Fibroblast of lung (primary cell): ENCODE measurements around the gene FCHSD1. TPM values are rescaled to one million over a fixed set of nuclear protein-coding genes. Genes with fewer than 3 reads are reported as not detected.

ENCODE experiments used
- DNase-seq, 2 donors: peaks; one replicate each; pipeline versions ENCODE4 v3.0.0 to v3.0.0-alpha.2; 2010; ENCODE audit warnings: low read depth in 2 of 2
- H2AFZ ChIP-seq: 2 replicates; pipeline ENCODE4 v1.5.1; 2012; ENCODE audit warnings: low read length, control low read depth, inconsistent platforms
- H3K27ac ChIP-seq: 2 replicates; pipeline ENCODE4 v1.5.1; 2011; ENCODE audit warnings: low read length, control low read depth; ENCODE audit not compliant: insufficient read depth
- H3K27me3 ChIP-seq: 2 replicates; pipeline ENCODE4 v1.5.1; 2011; ENCODE audit warnings: mild to moderate bottlenecking, low read length; ENCODE audit not compliant: control insufficient read depth, insufficient read depth
- H3K36me3 ChIP-seq: 2 replicates; pipeline ENCODE4 v1.5.1; 2011; ENCODE audit warnings: low read length; ENCODE audit not compliant: control insufficient read depth, insufficient read depth
- H3K4me1 ChIP-seq: 2 replicates; pipeline ENCODE4 v1.5.1; 2011; ENCODE audit warnings: low read length; ENCODE audit not compliant: control insufficient read depth, insufficient read depth; ENCODE audit errors: extremely low read depth
- H3K4me2 ChIP-seq: 2 replicates; pipeline ENCODE4 v1.5.1; 2011; ENCODE audit warnings: low read length, control low read depth; ENCODE audit not compliant: insufficient read depth; ENCODE audit errors: extremely low read depth
- H3K4me3 ChIP-seq, 4 experiments: fragments of 200-600 bp in 1 of 4; sonication (generic) in 1 of 4; replicated peaks in 1 of 4; 2 replicates each; pipeline ENCODE4 v1.5.1; 2011 to 2016; ENCODE audit warnings: low read length in 4 of 4, low read depth in 3 of 4, mild to moderate bottlenecking in 3 of 4, control low read depth in 2 of 4, inconsistent platforms in 1 of 4, mixed read lengths in 1 of 4; ENCODE audit not compliant: insufficient read depth in 1 of 4; ENCODE audit errors: control extremely low read depth in 1 of 4
- H3K79me2 ChIP-seq: 2 replicates; pipeline ENCODE4 v1.5.1; 2012; ENCODE audit warnings: mild to moderate bottlenecking, low read length, inconsistent platforms; ENCODE audit not compliant: control insufficient read depth, insufficient read depth
- H3K9ac ChIP-seq: 2 replicates; pipeline ENCODE4 v1.5.1; 2011; ENCODE audit warnings: mild to moderate bottlenecking, low read length, control low read depth; ENCODE audit not compliant: insufficient read depth
- H3K9me3 ChIP-seq: 2 replicates; pipeline ENCODE4 v1.5.1; 2012; ENCODE audit warnings: low read depth, low read length; ENCODE audit not compliant: control insufficient read depth, insufficient read depth
- H4K20me1 ChIP-seq: 2 replicates; pipeline ENCODE4 v1.5.1; 2011; ENCODE audit warnings: low read length; ENCODE audit not compliant: control insufficient read depth, insufficient read depth; ENCODE audit errors: extremely low read depth
- EZH2 ChIP-seq: IDR thresholded peaks from 2 replicates; pipeline ENCODE4 v1.5.1; 2012; ENCODE audit warnings: low read length, control low read depth, mild to moderate bottlenecking; ENCODE audit errors: missing control alignments
- polyA plus RNA-seq, 2 donors: library from polyadenylated mRNA; depleted of rRNA in 1 of 2; stranded (reverse) in 1 of 2; unstranded in 1 of 2; fragments of >200 nt; gene quantifications; 2 replicates each; pipeline ENCODE4 v1.2.1, GENCODE V29; 2011 to 2012; ENCODE audit warnings: missing spikeins in 1 of 2
- total RNA-seq: library from RNA; depleted of rRNA; stranded (reverse); fragments of >200 nt; gene quantifications from 2 replicates; pipeline ENCODE4 v1.2.1, GENCODE V29; 2014
- TF ChIP-seq, protein P1 (sequence below), 2 donors: IDR thresholded peaks in 1 of 2; conservative IDR thresholded peaks in 1 of 2; 1 replicate in 1 of 2; 2 replicates in 1 of 2; pipeline ENCODE4 v1.5.1; 2011 to 2012; ENCODE audit warnings: low read length in 2 of 2, control low read depth in 1 of 2, inconsistent platforms in 1 of 2, low read depth in 1 of 2, mild to moderate bottlenecking in 1 of 2

Gene FCHSD1
- total and polyA plus RNA-seq, 2 donors (not counting 1 experiment from before 2014, with no cell fraction given), result 19.1 to 25.6 TPM

- TF ChIP-seq EZH2, result no peak
- TF ChIP-seq, protein P1, sequence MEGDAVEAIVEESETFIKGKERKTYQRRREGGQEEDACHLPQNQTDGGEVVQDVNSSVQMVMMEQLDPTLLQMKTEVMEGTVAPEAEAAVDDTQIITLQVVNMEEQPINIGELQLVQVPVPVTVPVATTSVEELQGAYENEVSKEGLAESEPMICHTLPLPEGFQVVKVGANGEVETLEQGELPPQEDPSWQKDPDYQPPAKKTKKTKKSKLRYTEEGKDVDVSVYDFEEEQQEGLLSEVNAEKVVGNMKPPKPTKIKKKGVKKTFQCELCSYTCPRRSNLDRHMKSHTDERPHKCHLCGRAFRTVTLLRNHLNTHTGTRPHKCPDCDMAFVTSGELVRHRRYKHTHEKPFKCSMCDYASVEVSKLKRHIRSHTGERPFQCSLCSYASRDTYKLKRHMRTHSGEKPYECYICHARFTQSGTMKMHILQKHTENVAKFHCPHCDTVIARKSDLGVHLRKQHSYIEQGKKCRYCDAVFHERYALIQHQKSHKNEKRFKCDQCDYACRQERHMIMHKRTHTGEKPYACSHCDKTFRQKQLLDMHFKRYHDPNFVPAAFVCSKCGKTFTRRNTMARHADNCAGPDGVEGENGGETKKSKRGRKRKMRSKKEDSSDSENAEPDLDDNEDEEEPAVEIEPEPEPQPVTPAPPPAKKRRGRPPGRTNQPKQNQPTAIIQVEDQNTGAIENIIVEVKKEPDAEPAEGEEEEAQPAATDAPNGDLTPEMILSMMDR (conservative IDR thresholded peaks at IDR 0.05 in 1 of 2, IDR thresholded peaks at IDR 0.05 in 1 of 2; ENCODE audit: low read depth in 1 of 2, low read length in 2 of 2), result no peak
- peak overlapping the region; percentile 88 for H3K9ac ChIP-seq
- peak overlapping the region; percentile 47 for H2AFZ ChIP-seq
- H3K27me3 ChIP-seq, result no peaks in the 10 kb centered on the region
- H3K36me3 ChIP-seq, result peaks cover 3% of the 10 kb centered on the region
- DNase-seq, result no peak
- H3K4me2 ChIP-seq, result peak overlapping the region; percentile 71
- no peaks in the 10 kb centered on the region for H3K9me3 ChIP-seq
- peaks cover 50% of the 10 kb centered on the region for H3K79me2 ChIP-seq
- H3K27ac ChIP-seq, result peak overlapping the region; percentile 81
- H3K4me1 ChIP-seq, result no peaks in the 10 kb centered on the region
- H4K20me1 ChIP-seq, result no peaks in the 10 kb centered on the region
- H3K4me3 ChIP-seq, result peak overlapping the region; percentile 79 to 82 (median 80)
These were observed 33.6 kb downstream of the FCHSD1 start for GRCh38 chr5:141617682-141618029.

- Histone ChIP-seq H3K4me1 (no peaks in the 10 kb centered on the region), H3K79me2 (peaks cover 56% of the 10 kb centered on the region), H3K4me2 (peak overlapping the region; percentile 71), H3K9ac (no peak overlapping the region), H3K36me3 (peaks cover 3% of the 10 kb centered on the region), H3K27me3 (no peaks in the 10 kb centered on the region), H3K4me3 (peak overlapping the region; percentile 79 to 82 (median 80)), H2AFZ (no peak overlapping the region), H4K20me1 (no peaks in the 10 kb centered on the region), H3K9me3 (no peaks in the 10 kb centered on the region), H3K27ac (no peak overlapping the region)
- DNase-seq, result no peak
- TF ChIP-seq, protein P1 (conservative IDR thresholded peaks at IDR 0.05 in 1 of 2, IDR thresholded peaks at IDR 0.05 in 1 of 2; ENCODE audit: low read depth in 1 of 2, low read length in 2 of 2), result no peak
These were observed 34.1 kb downstream of the FCHSD1 start for GRCh38 chr5:141617128-141617527.

DNA sequence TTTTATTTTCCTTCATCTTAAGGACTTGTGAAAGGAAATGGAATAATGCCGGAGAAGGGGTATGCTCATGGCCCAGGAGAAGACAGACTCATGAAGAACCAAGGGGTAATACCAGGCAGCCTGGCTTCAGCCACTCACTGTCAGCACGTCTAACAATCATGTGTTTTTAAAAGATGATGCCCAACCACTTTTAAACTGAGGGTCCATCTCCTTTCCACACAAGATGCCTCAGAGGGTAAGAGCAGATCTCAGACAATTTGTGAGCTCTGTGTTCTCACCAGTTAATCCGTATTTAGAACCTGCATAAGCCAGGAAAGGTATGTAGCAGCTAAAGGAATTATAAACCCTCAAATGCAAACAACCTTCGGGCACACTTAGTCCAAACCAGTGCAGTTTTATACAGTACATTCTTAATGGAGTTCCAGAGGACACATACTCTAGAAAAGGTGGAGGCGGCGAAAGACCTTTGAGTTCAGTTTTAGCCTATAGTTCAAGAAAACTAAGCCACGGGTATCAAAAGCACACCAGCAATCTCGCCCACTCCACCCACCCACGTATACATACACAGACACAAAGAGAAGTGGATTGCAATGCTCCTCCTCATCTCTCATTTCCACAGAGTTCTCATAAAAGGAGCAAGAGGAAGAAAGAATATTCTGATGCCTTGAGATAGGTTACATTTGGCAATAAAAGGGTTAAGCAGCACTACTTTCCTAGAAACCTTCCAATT is 35.1 kb downstream of the FCHSD1 start:
- no peaks in the 10 kb centered on the region for H3K9me3 ChIP-seq
- H3K9ac ChIP-seq, result no peak overlapping the region
- H3K4me1 ChIP-seq, result no peaks in the 10 kb centered on the region
- peaks cover 62% of the 10 kb centered on the region for H3K79me2 ChIP-seq
- no peaks in the 10 kb centered on the region for H3K27me3 ChIP-seq
- H3K27ac ChIP-seq, result no peak overlapping the region
- no peak overlapping the region for H2AFZ ChIP-seq
- no peak overlapping the region for H3K4me3 ChIP-seq
- TF ChIP-seq, protein P1 (conservative IDR thresholded peaks at IDR 0.05 in 1 of 2, IDR thresholded peaks at IDR 0.05 in 1 of 2; ENCODE audit: low read depth in 1 of 2, low read length in 2 of 2), result no peak
- no peak for TF ChIP-seq EZH2
- H4K20me1 ChIP-seq, result no peaks in the 10 kb centered on the region
- DNase-seq, result no peak
- H3K36me3 ChIP-seq, result peaks cover 3% of the 10 kb centered on the region
- peak overlapping the region; percentile 32 for H3K4me2 ChIP-seq
